ENCODE results near the gene SULT2B1.

DNA sequence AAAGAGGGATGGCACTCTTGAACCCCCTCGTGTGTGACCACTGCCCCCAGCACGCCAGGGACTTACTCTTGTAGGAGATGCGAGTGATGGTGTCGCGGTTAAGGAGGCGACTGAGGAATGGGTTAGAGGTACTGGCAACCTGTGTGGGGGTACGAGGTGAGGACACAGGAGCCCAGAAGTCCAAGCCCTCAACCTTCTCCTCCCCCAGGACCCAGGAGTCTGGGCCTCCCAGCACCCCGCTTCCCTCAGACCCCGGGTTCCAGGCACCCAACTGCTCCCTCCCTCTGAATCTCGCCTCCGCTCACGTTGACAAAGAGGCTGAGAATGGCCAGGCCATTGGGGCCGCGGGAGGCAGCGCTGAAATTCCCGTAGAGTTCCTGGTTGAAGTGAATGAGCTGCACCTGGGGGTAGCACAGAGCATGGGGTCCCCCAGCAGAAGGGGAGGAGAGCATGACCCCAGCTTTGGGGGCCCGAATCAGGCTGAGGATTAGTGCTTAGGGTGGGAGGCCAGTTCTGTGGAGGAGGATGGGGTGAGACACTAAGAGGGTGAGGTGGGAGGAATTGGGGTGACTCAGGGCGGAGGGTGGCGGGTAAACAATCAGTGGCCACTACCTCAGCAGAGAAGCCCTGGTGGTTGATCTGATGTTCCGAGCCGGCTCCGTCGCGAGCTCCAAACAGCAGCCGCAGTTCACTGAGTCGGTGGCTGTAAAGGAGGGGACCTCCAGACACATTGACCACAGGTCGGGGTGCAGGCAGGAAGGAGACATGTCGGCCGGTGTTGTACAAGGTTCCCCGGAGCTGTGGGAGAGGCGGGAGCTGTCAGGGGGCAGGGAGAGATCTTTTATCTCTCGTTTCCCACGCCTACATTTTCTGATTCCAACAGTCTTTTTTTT, 87.8 kb downstream of the SULT2B1 start:
- TF ChIP-seq, protein P1, sequence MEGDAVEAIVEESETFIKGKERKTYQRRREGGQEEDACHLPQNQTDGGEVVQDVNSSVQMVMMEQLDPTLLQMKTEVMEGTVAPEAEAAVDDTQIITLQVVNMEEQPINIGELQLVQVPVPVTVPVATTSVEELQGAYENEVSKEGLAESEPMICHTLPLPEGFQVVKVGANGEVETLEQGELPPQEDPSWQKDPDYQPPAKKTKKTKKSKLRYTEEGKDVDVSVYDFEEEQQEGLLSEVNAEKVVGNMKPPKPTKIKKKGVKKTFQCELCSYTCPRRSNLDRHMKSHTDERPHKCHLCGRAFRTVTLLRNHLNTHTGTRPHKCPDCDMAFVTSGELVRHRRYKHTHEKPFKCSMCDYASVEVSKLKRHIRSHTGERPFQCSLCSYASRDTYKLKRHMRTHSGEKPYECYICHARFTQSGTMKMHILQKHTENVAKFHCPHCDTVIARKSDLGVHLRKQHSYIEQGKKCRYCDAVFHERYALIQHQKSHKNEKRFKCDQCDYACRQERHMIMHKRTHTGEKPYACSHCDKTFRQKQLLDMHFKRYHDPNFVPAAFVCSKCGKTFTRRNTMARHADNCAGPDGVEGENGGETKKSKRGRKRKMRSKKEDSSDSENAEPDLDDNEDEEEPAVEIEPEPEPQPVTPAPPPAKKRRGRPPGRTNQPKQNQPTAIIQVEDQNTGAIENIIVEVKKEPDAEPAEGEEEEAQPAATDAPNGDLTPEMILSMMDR (IDR thresholded peaks at IDR 0.05), result no peak
- TF ChIP-seq POLR2AphosphoS5 (IDR thresholded peaks at IDR 0.05) (no peak), POLR2A (IDR thresholded peaks at IDR 0.05; ENCODE audit: low read depth) (no peak)

All from esophagus muscularis mucosa (tissue), 3 donors.